NCI-H2171 treated with DMSO at 0.1 percent for 48 hours (cell line): ENCODE measurements around the gene ARRB1.

Experiments used
- DNase-seq: peaks from one replicate; lab custom pipeline; 2025; lab: John Stamatoyannopoulos, UW

ARRB1 gene

DNA sequence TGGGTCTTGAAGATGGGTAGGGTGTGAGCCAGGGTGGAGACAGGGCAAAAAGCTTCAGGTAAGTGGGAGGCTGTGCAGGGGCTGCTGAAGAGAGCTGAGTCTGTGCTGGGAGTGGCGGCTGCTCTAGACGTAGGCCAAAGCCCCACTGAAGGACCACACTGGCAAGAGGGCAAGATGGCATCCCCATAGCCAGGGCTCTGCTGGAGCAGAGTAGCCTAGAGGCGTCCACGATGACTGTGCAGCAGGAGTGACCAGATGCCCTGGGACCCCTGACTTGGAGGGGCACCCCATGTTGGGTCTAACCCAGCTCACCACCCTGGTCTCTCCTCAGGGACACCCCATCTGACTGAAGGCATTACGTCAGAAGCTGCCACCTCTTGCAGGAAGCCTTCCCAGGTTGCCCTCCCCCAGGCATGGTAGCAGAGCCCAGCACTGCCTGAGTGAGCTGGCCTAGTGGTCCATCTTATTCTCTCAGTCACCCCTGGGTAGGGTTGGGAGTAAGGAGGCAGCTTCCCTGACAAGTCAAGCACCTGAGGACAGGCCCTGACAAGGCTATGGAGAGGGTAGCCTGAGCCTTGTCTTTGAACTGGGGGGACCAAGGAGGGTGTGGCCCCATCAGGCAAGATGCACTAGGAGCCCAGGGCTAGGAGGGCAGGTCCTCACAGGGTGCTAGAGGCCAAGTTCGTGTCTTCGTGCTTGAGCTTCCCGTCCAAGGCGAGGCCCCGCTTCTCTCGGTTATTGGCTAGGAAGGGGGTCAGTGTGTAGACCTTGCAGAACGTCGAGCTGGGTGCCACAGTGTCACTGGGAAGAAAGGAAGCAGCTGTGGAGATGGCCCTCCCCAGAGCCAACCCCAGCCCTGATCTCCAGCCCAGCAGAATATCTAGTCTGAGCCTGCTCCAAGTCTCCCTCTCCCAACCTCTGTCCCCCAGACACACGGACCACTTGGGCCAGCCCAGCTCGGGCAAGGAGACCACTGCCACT, 77.8 kb downstream of the ARRB1 start:
- DNase-seq = no peak

DNA sequence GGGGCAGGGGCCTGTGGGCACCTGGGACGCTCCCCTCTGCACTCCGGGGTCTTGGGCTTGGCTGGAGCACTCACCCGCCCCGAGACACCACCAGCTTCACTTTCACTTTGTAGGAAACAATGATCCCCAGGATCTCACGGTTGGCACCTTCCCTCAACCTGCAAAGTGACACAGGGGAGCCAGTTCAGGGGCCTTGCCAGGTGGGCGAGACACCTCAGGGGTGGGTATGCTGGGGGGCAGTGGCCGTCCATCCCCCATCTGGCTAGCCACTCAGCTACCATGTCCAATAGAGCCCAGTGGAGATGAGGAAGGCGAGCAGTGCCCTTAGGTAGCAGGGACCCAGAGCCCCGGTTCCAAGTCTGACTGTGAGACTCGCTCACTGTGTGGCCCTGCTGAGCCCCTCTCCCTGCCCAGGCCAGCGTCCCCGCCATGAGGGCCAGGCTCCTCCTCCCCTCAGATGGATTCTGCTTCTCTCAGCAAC, 78.6 kb downstream of the ARRB1 start:
- no peak for DNase-seq

DNA sequence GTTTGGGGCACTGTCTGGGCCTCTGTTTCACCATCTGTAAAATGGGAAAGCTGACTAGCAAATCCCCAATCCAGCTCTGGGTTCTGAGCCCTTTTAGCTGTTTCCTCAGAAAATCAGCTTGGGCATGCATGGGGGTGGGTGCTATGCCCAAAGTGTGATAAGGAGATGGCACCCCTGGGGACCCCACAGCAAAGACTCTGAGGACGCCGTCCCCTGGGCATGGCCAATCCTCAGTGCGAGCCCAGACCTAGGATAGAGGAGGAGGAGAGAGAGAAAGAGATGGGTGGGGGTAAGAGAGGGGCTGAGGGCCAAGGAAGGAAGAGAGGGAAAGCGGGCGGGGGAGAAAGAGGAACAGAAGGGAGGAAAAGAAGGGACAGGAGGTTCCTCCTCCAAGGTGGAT, 79.1 kb downstream of the ARRB1 start:
- DNase-seq = no peak

DNA sequence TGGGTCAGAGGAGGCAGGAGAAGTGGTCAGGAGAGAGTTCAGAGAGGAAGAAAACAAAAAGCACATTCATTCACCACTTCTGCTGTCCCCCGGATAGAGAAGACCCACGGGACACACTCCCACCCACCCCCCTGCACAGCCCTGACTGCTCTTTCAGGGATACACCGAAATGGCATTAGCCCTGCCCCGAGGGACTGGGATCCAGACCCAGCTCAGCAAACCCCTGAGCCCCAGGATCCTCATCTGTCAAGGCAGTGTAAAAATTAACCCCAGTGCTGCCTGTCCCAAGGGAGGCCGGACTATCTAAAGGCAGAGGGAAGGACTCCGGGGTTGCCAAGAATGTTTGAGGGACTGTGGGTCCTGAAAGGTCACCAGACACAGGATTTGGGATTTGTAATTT, 79.7 kb downstream of the ARRB1 start:
- DNase-seq = no peak

DNA sequence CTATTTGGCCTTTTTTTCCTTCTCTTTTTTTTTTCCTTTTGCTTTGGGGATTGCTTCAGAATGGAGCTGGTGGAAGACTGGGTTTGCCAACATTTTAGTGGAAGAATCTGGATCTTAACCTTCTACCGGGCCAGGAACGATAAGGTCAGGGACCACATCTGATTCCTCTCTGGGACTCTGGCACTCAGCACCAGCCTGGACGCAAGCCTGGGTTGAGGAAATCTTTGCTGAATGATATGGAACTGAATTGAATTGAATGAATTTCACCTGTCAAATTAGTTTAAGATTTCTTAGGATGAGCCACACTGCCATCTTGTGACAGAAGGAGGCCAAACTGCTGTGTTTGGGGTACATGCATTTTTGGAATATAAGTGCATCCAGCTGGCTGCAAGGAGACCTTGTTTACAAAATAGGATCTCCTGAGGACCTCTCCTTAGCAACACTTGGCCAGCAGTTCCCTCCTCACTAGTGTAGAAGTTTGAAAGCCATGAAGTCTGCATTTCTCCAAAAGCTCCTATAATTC, 80.5 kb downstream of the ARRB1 start:
- peak; percentile 14 for DNase-seq

DNA sequence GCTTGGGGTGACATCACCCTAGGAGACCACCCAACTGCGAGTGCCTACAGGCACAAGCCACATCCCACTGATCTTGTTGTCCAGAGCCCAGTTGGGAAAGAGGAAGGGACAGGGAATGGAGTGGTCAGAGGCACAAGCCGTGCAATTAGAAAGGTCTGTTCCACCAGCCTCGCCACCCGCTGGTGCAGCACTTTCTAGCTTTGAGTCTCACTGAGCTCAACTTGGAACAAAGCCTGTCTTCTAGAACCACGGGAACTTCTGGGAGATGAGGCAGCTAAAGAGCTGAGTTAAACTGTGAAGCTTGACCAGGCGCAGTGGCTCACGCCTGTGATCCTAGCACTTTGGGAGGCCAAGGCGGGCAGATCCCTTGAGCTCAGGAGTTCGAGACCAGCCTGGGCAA, 81.6 kb downstream of the ARRB1 start:
- DNase-seq = no peak

DNA sequence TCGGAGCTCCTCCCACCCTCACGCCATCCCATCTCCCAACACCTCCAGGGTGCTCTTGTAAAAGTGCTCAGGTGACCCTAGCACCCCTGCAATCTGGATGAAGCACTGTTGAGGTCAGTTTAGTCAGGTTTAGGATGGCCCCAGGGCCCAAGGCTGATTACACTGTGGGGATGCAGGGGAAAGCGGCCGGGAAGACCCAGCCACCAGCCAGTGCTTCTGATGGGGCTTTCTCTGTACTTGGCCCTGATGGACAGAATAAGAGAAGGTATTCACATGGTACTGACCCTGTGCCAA, 82.1 kb downstream of the ARRB1 start:
- DNase-seq = no peak

DNA sequence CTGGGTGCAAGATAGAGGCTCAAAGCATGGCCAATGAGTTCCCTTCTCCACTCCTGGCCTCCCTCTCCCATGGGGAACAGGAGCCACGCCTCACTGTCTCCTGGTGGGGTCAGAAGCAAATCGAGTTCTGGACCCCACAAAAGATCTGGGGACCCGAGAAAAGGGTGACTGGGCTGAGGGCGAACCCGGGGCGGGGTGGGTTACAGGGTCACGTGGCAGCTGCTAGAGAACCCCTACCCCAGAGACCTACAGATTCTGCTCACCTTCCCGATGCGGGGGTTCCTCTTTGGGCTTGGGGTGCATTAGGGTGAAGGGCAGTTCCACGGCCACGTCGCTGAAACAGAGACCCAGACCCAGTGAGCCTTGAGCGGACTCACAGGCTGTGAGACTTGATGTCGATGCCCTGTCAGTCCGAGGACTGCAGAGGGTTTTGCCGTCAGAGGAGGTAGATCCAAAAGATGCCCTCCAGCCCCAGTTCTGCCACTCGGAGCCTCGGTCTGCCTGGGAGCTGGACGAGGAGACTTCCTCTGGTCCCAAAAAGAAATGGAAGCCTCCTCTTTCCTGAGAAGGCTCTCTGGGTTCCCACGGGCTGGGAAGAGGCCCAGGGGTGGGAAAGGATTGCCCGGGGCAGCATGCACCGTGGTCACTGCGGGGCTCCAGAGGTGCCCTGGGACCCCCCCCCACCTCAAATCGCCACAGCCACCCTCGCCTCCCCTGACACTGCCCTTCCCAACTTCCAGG, 82.7 kb downstream of the ARRB1 start:
- no peak for DNase-seq

DNA sequence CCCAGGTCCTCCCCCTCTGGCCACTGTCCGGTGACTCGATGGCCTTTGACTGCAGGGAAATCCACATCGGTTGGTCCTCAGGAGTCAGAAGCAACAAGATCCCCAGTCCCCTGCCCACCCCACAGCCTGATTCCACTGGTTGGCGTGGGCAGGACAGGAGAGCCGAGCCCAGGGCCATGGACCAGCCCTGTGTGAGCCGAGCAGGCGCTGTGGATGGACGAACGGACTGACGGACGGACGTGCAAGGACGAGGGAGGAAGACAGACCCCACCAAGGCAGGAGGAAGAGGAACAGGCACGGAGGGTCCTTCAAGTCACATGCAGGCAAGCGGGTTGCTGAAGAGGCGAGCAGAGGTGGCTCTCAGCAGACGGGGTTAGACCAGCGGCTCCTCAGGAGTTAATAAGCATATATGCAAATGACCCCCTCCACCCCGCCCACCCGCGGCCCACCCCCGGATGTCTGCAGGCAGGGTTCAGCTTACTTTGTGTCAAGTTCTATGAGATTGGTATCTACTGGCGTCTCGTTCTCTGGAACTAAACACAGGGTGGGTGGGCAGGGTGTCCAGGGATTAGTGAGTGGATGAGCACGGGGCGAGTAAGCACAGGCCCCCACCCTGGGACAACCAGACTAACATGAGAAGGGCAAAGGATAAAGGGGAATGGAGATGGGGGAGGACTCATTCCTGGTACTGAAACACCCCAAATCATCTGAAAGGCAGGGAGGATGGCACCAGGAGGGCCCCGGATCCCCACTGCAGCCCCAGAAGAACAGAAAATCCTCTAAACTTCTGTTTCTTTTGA, 84.1 kb downstream of the ARRB1 start:
- DNase-seq = no peak

DNA sequence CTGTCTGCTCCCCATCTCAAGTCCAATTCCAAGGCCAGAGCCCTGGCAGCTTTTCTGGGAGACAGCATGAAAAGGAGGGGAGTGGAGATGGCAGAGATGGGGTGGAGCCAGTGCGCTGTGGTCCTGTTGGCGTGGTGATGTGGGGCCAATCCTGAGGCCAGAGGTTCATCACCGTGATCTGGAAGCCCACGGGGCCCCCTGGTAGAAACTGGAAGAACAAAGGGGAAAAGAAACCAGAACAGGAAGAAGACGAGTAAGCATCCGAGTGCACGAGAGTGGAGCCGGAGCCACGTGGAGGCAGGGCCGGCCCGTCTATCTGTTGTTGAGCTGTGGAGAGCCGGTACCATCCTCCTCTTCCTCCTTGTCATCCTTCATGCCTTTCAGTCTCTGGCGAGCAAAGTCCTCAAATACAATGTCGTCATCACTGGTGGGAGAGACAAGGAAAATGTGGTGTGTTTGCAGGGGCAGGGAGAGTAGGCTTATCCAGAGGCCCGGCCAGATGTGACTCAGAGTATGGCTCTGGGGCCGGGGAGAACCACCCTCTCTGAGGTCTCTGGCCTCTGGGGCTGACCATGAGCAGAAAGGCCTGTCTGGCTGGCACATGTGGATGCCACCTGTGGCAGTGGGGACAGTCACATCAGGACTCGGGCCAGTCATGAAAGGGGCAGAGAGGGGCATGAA, 85.5 kb downstream of the ARRB1 start:
- DNase-seq = no peak

DNA sequence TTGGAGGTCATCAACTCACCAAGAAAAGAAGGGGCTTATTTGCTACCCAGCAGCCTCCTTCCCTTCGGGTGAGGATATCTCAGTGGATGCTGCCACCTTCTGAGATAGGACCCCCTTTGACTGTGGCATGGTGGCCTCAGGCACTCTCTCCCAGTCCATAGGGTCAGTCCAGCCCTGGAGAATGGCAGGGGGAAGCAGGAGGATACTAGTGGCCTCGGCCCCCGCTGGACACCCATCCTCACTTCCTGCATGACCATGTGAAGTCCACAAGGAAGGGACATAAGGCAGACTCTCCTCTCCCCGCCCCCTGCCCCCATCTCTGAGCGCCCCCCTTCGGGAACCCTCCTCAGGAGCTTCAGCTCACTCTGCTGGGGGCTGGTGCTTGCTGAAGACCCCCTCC, 86.5 kb downstream of the ARRB1 start:
- no peak for DNase-seq

DNA sequence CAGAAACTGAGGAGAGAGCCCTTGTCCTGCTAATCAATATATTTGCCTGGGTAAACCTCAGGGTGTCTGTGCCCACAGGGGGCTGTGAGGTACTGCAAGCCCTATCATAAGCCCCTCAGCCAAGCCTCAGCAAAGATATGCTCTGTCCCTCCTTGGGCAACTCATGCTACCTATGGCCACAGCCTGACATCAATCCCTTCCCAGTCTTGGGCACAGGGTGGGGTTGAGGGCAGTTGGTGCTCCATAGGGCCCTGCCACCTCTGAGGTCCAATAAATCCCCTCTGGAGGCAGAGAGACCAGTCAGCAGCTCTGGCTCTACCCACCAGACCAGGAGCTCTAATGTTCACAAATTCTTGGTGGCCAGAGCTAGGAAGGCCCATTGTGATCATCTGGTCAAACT, 87.1 kb downstream of the ARRB1 start:
- DNase-seq = no peak

DNA sequence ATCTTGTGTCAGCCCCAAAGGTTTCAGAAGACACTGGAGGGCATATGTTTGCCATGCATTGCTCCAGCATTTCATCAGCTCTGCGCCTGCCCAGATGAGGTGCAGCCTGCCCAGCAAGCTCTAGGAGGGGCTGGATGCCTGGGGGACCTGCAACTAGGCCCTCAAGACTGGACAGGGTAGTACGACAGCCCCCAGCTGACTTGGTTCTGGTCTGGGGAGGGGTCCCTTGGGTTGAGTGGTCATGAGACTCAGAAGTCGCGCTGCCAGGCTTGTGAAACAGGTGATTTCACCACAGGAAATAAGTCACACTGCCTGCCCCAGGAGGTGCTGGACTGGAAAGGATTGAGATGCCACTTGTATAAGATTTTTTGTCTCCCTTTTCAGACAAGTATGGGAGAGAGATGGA, 87.5 kb downstream of the ARRB1 start:
- no peak for DNase-seq

DNA sequence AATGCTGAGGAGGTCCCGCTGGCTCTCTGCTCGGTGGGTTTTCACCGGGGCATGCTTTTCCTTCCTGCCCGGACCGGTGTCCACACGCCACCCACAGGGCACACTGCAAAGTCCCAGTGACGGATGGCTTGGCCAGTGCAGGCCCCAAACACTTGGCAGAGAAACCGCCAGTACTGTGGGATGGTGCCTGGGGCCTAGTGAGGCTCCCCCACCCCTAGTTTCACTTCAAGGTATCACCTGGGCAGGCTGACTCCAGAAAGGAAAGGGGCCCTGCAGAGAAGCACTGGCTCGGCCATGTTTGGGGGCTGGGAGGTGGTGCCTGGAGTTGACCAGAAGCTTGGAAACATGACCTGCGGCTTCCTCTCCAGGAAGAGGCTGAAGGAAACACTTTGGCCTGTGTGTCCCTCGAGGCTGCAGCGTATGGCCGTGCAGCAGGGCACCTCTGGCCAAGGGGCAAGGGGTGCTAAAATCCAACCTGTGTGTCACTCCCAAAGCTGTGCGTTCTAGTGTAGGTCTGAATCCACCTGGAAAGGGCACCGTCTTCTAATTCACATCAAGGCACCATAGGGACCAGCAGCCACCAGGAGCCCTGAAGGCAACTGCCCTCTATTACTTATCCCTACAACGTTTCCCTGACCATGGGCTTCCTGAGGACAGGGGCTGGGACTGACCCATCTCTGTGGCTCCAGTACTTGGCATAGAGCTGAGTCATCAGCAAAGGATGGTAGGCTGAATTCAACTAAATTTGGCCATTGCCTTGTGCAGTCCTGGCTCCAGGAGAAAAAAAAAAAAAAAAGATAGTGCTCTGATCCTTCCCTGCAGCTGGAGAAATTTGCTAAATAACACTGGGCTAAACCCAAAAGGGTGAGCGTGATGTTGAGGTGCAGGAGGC, 88.3 kb downstream of the ARRB1 start:
- DNase-seq = no peak

DNA sequence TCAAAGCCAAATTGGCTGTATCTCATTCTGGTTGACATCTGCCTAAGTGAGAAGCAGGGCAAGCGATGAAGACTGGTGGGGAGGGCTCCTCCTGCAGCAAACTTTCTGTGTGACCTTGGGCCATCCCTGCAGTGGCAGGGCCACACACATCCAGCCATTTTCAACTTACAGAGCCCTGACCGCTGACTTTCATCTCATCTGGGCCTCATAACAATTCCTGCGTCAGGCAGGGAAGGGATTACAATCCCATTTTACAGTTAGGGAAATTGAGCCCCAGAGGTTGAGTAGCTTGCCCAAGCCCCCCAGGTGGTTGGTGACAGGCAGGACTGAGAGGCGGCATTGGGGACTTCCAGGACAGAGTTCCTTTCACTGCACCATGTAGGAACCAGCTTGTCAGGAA, 89.0 kb downstream of the ARRB1 start:
- DNase-seq = no peak

DNA sequence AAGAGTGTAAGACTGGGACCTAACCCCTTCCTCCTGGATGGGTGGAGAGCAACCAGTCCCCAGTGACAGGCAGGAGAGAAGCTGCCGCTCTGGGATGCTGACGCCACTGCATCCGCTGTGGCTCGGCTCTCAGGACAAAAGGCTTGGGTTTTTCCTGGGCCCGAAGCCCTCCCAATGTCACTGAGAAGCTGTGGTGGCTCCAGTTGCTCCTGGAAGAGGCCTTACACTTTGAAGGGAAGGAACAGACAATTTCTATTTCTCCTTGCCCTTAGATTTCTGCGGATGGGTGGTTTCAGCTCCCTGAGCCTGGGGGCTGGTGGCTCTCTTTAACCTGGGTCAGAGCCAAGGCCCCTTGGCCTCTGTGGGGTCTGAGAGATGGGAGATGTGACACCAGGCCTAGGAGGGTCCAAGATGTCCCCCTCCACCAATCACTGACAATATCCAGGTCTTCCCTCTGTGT, 89.5 kb downstream of the ARRB1 start:
- no peak for DNase-seq

DNA sequence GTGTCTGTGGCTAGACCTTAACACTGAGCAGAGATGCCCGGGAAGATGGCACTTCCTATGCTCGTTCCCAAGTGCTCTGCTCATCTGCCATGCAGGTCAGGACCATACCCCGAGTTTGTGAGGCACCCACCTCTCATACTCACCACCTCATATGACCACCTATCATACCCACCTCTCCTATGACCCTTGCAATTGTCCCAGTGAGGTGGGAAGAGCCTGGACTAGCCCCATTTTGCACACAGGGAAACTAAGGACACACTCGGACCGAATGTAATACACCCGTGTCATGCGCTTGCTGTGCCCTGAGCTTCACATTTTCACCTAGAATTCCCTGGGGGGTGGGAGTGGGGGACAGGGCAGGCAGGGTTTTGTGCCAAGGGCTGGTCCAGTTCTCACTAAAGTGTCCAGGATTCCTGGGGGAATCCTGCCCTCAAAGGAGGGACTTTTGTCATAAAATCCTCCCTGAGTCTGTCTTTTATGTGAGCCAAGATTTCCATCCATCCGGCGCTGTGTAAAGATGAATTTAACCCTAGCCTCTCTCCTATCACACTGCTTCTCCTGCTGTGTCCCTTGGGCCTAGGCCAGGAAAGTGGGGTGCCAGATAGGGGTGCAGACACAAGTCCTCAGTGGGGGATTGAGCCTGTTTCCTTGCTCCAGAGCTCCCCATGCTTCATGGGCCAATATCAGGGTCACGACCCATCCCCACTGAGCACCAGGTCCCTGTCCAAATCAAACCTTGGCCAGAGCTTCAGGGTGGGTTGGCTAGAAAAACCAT, 90.9 kb downstream of the ARRB1 start:
- no peak for DNase-seq

DNA sequence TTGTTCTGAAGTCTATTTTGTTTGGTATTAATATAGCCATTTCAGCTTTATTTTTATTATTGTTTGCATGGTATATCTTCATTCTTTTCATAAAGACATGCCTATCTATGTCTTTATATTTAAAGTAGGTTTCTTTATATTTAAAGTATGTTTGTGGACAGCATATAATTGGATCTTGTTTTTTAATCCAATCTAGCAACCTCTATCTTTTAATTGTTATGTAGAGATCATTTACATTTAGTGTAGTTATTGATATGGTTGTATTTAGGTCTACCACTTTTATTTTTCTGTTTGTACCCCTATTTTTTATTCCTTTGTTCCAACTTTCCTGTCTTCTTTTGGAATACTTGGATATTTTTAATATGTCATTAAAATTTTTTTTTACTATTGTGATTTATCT, 97.1 kb downstream of the ARRB1 start:
- no peak for DNase-seq

DNA sequence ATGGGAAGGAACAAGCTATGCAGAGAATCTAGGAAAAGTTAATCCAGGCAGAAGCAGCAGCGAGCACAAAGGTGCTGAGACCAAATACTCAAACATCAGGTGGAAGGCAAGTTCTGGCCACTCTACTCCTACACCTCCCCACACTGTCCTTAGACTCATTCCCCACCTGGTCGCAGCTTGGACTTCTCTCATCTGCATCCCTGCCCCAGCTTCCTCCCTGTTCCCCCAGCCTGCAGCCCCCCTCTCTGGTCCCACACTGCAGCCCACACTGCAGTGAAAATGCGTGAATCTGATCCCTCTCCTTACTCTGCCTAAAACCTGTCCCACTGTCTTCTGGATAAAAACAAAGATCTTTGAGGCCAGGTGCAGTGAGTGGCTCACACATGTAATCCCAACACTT, 101.8 kb downstream of the ARRB1 start:
- DNase-seq = no peak

DNA sequence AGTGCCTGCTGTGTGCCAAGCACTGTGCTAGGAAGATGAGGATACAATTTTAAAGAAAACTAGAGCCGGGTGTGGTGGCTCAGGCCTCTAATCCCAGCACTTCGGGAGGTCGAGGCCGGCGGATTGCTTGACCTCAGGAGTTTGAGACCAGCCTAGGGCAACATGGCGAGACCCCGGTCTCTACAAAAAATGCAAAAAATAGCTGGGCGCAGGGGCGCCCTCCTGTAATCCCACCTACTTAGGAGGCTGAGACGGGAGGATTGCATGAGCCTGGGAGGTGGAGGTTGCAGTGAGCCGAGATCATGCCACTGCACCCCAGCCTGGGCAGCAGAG, 102.6 kb downstream of the ARRB1 start:
- DNase-seq = no peak
